ENCODE results near the gene CEACAM7.

CEACAM7 gene

DNA sequence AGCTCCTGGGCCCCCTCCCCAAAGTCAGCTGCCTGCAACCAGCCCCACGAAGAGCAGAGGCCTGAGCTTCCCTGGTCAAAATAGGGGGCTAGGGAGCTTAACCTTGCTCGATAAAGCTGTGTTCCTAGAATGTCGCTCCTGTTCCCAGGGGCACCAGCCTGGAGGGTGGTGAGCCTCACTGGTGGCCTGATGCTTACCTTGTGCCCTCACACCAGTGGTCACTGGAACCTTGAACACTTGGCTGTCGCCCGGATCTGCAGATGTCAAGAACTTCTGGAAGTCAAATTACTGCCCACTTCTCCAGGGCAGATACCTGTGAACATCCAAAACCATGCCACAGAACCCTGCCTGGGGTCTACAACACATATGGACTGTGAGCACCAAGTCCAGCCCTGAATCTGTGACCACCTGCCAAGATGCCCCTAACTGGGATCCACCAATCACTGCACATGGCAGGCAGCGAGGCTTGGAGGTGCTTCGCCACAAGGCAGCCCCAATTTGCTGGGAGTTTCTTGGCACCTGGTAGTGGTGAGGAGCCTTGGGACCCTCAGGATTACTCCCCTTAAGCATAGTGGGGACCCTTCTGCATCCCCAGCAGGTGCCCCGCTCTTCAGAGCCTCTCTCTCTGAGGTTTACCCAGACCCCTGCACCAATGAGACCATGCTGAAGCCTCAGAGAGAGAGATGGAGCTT is 15.7 kb upstream of the CEACAM7 start:
- DNase-seq (ENCODE audit: low spot score), result no peak
- no peaks in the 10 kb centered on the region for H3K79me1 ChIP-seq (ENCODE audit: low read depth, low read length)

DNA sequence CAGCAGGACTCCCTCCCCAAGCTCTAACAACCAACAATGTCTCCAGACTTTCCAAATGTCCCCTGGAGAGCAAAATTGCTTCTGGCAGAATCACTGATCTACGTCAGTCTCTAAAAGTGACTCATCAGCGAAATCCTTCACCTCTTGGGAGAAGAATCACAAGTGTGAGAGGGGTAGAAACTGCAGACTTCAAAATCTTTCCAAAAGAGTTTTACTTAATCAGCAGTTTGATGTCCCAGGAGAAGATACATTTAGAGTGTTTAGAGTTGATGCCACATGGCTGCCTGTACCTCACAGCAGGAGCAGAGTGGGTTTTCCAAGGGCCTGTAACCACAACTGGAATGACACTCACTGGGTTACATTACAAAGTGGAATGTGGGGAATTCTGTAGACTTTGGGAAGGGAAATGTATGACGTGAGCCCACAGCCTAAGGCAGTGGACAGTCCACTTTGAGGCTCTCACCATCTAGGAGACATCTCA is 14.1 kb upstream of the CEACAM7 start:
- Histone ChIP-seq H2BK120ac (ENCODE audit: low read depth, low read length) (no peak overlapping the region), H2AFZ (ENCODE audit: low read length) (no peak overlapping the region), H3K4ac (ENCODE audit: low read length) (no peak overlapping the region), H3K4me3 (ENCODE audit: low read length in 2 of 2) (no peak overlapping the region), H3K23ac (ENCODE audit: low read depth, low read length, poor library complexity) (no peak overlapping the region), H3K36me3 (replicated peaks in 1 of 2; ENCODE audit: control insufficient read depth in 2 of 2, insufficient read depth in 2 of 2, low read length in 2 of 2) (no peaks in the 10 kb centered on the region), H2BK5ac (ENCODE audit: low read length) (no peak overlapping the region), H2BK12ac (ENCODE audit: low read length) (no peak overlapping the region), H3K18ac (ENCODE audit: low read length) (no peak overlapping the region), H4K91ac (ENCODE audit: low read depth, low read length, poor library complexity) (no peak overlapping the region), H3K27me3 (ENCODE audit: control insufficient read depth in 3 of 3, insufficient read depth in 3 of 3, low read depth in 1 of 3, low read length in 3 of 3) (peaks cover 0 to 33% (median 0%) of the 10 kb centered on the region in 3 experiments), H3K14ac (ENCODE audit: low read length) (no peak overlapping the region), H4K8ac (ENCODE audit: low read depth, low read length) (no peak overlapping the region), H3K9me3 (replicated peaks in 1 of 2; ENCODE audit: control insufficient read depth in 2 of 2, insufficient read depth in 1 of 2, low read depth in 1 of 2, low read length in 2 of 2) (peaks cover 0 to 22% of the 10 kb centered on the region in 2 donors), H3K27ac (replicated peaks; ENCODE audit: low read length) (no peak overlapping the region), H2AK5ac (ENCODE audit: low read depth, low read length) (no peak overlapping the region), H3K9ac (ENCODE audit: low read depth, low read length, poor library complexity) (no peak overlapping the region), H3K79me1 (ENCODE audit: low read depth, low read length) (no peaks in the 10 kb centered on the region), H3K4me1 (ENCODE audit: control insufficient read depth in 2 of 2, insufficient read depth in 1 of 2, low read depth in 1 of 2, low read length in 2 of 2) (no peaks in the 10 kb centered on the region), H3K4me2 (ENCODE audit: insufficient read depth, low read length, poor library complexity, severe bottlenecking) (no peak overlapping the region), H2BK15ac (ENCODE audit: low read length) (no peak overlapping the region)
- WGBS, 2 donors (ENCODE audit: extremely low coverage in 2 of 2, insufficient read length in 2 of 2, insufficient replicate concordance in 1 of 2), result no CpG with 5 or more reads among the region's 3 CpGs
- DNase-seq (ENCODE audit: low spot score), result no peak

More for the DNA sequence above, 15.7 kb upstream of the CEACAM7 start:
- Histone ChIP-seq H3K27me3 (ENCODE audit: control insufficient read depth in 3 of 3, insufficient read depth in 3 of 3, low read depth in 1 of 3, low read length in 3 of 3) (peaks cover 0 to 30% (median 0%) of the 10 kb centered on the region in 3 experiments), H2BK12ac (ENCODE audit: low read length) (no peak overlapping the region), H2AFZ (ENCODE audit: low read length) (no peak overlapping the region), H3K27ac (replicated peaks; ENCODE audit: low read length) (no peak overlapping the region), H3K9ac (ENCODE audit: low read depth, low read length, poor library complexity) (no peak overlapping the region), H3K36me3 (replicated peaks in 1 of 2; ENCODE audit: control insufficient read depth in 2 of 2, insufficient read depth in 2 of 2, low read length in 2 of 2) (no peaks in the 10 kb centered on the region), H2BK120ac (ENCODE audit: low read depth, low read length) (no peak overlapping the region), H2BK5ac (ENCODE audit: low read length) (no peak overlapping the region), H4K8ac (ENCODE audit: low read depth, low read length) (no peak overlapping the region), H3K18ac (ENCODE audit: low read length) (no peak overlapping the region), H3K9me3 (replicated peaks in 1 of 2; ENCODE audit: control insufficient read depth in 2 of 2, insufficient read depth in 1 of 2, low read depth in 1 of 2, low read length in 2 of 2) (peaks cover 0 to 25% of the 10 kb centered on the region in 2 donors), H3K14ac (ENCODE audit: low read length) (no peak overlapping the region), H3K4me1 (ENCODE audit: control insufficient read depth in 2 of 2, insufficient read depth in 1 of 2, low read depth in 1 of 2, low read length in 2 of 2) (no peaks in the 10 kb centered on the region), H2AK5ac (ENCODE audit: low read depth, low read length) (no peak overlapping the region), H4K91ac (ENCODE audit: low read depth, low read length, poor library complexity) (no peak overlapping the region), H3K4me3 (ENCODE audit: low read length in 2 of 2) (no peak overlapping the region), H2BK15ac (ENCODE audit: low read length) (no peak overlapping the region), H3K4ac (ENCODE audit: low read length) (no peak overlapping the region), H3K4me2 (ENCODE audit: insufficient read depth, low read length, poor library complexity, severe bottlenecking) (no peak overlapping the region), H3K23ac (ENCODE audit: low read depth, low read length, poor library complexity) (no peak overlapping the region)
- WGBS, 2 donors (ENCODE audit: extremely low coverage in 2 of 2, insufficient read length in 2 of 2, insufficient replicate concordance in 1 of 2), result no CpG with 5 or more reads among the region's 8 CpGs

DNA sequence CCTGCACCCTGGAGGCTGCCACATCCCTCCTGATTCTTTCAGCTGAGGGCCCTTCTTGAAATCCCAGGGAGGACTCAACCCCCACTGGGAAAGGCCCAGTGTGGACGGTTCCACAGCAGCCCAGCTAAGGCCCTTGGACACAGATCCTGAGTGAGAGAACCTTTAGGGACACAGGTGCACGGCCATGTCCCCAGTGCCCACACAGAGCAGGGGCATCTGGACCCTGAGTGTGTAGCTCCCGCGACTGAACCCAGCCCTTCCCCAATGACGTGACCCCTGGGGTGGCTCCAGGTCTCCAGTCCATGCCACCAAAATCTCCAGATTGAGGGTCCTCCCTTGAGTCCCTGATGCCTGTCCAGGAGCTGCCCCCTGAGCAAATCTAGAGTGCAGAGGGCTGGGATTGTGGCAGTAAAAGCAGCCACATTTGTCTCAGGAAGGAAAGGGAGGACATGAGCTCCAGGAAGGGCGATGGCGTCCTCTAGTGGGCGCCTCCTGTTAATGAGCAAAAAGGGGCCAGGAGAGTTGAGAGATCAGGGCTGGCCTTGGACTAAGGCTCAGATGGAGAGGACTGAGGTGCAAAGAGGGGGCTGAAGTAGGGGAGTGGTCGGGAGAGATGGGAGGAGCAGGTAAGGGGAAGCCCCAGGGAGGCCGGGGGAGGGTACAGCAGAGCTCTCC is 13.5 kb upstream of the CEACAM7 start:
- H3K4me1 ChIP-seq (ENCODE audit: control insufficient read depth in 2 of 2, insufficient read depth in 1 of 2, low read depth in 1 of 2, low read length in 2 of 2), result no peaks in the 10 kb centered on the region
- H4K8ac ChIP-seq (ENCODE audit: low read depth, low read length), result no peak overlapping the region
- H3K23ac ChIP-seq (ENCODE audit: low read depth, low read length, poor library complexity), result no peak overlapping the region
- no peak overlapping the region for H4K91ac ChIP-seq (ENCODE audit: low read depth, low read length, poor library complexity)
- no peaks in the 10 kb centered on the region for H3K36me3 ChIP-seq (replicated peaks in 1 of 2; ENCODE audit: control insufficient read depth in 2 of 2, insufficient read depth in 2 of 2, low read length in 2 of 2)
- no peak overlapping the region for H2BK12ac ChIP-seq (ENCODE audit: low read length)
- peak overlapping the region in 1 of 2 donors; percentile 56 for H3K4me3 ChIP-seq (ENCODE audit: low read length in 2 of 2)
- H3K4me2 ChIP-seq (ENCODE audit: insufficient read depth, low read length, poor library complexity, severe bottlenecking), result no peak overlapping the region
- no peak overlapping the region for H2BK5ac ChIP-seq (ENCODE audit: low read length)
- no peak overlapping the region for H3K14ac ChIP-seq (ENCODE audit: low read length)
- H3K9me3 ChIP-seq (replicated peaks in 1 of 2; ENCODE audit: control insufficient read depth in 2 of 2, insufficient read depth in 1 of 2, low read depth in 1 of 2, low read length in 2 of 2), result peaks cover 0 to 26% of the 10 kb centered on the region in 2 donors
- H3K4ac ChIP-seq (ENCODE audit: low read length), result no peak overlapping the region
- no peaks in the 10 kb centered on the region for H3K79me1 ChIP-seq (ENCODE audit: low read depth, low read length)
- H3K18ac ChIP-seq (ENCODE audit: low read length), result no peak overlapping the region
- no peak overlapping the region for H3K27ac ChIP-seq (replicated peaks; ENCODE audit: low read length)
- H2BK15ac ChIP-seq (ENCODE audit: low read length), result no peak overlapping the region
- no peak overlapping the region for H2AK5ac ChIP-seq (ENCODE audit: low read depth, low read length)
- peaks cover 0 to 32% (median 0%) of the 10 kb centered on the region in 3 experiments for H3K27me3 ChIP-seq (ENCODE audit: control insufficient read depth in 3 of 3, insufficient read depth in 3 of 3, low read depth in 1 of 3, low read length in 3 of 3)
- H3K9ac ChIP-seq (ENCODE audit: low read depth, low read length, poor library complexity), result peak overlapping the region; percentile 30
- WGBS, 2 donors (ENCODE audit: extremely low coverage in 2 of 2, insufficient read length in 2 of 2, insufficient replicate concordance in 1 of 2), result no CpG with 5 or more reads among the region's 10 CpGs
- H2BK120ac ChIP-seq (ENCODE audit: low read depth, low read length), result no peak overlapping the region
- no peak for DNase-seq (ENCODE audit: low spot score)
- no peak overlapping the region for H2AFZ ChIP-seq (ENCODE audit: low read length)

Measured in neuronal stem cell (in vitro differentiated cells).